Chondrocyte (in vitro differentiated cells): ENCODE measurements around the gene SLC9A4. TPM values are rescaled to one million over a fixed set of nuclear protein-coding genes. Genes with fewer than 3 reads are reported as not detected.

ENCODE experiments used
- DNase-seq: peaks from one replicate; pipeline ENCODE4 v3.0.0; 2021; ENCODE audit warnings: mixed read lengths, low spot score
- H3K27ac Mint-ChIP-seq: one replicate; pipeline ENCODE4 v1.8.0; 2021; ENCODE audit warnings: mild to moderate bottlenecking, moderate library complexity, mixed read lengths; ENCODE audit not compliant: unreplicated experiment
- H3K27me3 Mint-ChIP-seq: 2 replicates; pipeline ENCODE4 v1.8.0; 2021; ENCODE audit warnings: low read depth, mixed read lengths
- H3K36me3 Mint-ChIP-seq: 2 replicates; pipeline ENCODE4 v1.8.0; 2021; ENCODE audit warnings: low read depth, mixed read lengths
- H3K4me1 Mint-ChIP-seq: 2 replicates; pipeline ENCODE4 v1.8.0; 2021; ENCODE audit warnings: low read depth, mild to moderate bottlenecking, mixed read lengths
- H3K4me3 Mint-ChIP-seq: one replicate; pipeline ENCODE4 v1.8.0; 2021; ENCODE audit warnings: mild to moderate bottlenecking, moderate library complexity, mixed read lengths; ENCODE audit not compliant: unreplicated experiment
- H3K9me3 Mint-ChIP-seq: 2 replicates; pipeline ENCODE4 v1.8.0; 2021; ENCODE audit warnings: low read depth, mixed read lengths
- total RNA-seq: library from RNA; stranded (reverse); gene quantifications from 3 replicates; pipeline ENCODE4 v1.2.1, GENCODE V29; 2021
- TF ChIP-seq, protein P1 (sequence below): fragments of 200-600 bp; sonication (generic); IDR thresholded peaks from 2 replicates; pipeline ENCODE4 v1.5.0; 2021; ENCODE audit warnings: antibody characterized with exemption, mild to moderate bottlenecking, moderate library complexity

SLC9A4 gene
- total RNA-seq, 1 donor from 2014 or later: not detected

- Mint-ChIP-seq H3K4me1 (no peaks in the 10 kb centered on the region), H3K27me3 (peaks cover 46% of the 10 kb centered on the region), H3K36me3 (no peaks in the 10 kb centered on the region), H3K9me3 (peaks cover 6% of the 10 kb centered on the region), H3K27ac (no peak overlapping the region), H3K4me3 (no peak overlapping the region)
- TF ChIP-seq, protein P1, sequence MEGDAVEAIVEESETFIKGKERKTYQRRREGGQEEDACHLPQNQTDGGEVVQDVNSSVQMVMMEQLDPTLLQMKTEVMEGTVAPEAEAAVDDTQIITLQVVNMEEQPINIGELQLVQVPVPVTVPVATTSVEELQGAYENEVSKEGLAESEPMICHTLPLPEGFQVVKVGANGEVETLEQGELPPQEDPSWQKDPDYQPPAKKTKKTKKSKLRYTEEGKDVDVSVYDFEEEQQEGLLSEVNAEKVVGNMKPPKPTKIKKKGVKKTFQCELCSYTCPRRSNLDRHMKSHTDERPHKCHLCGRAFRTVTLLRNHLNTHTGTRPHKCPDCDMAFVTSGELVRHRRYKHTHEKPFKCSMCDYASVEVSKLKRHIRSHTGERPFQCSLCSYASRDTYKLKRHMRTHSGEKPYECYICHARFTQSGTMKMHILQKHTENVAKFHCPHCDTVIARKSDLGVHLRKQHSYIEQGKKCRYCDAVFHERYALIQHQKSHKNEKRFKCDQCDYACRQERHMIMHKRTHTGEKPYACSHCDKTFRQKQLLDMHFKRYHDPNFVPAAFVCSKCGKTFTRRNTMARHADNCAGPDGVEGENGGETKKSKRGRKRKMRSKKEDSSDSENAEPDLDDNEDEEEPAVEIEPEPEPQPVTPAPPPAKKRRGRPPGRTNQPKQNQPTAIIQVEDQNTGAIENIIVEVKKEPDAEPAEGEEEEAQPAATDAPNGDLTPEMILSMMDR: no peak
- DNase-seq: no peak
Observed at GRCh38 chr2:102428573-102428972, 44.5 kb upstream of the SLC9A4 start.

GRCh38 chr2:102432386-102432785 is 40.6 kb upstream of the SLC9A4 start:
- H3K4me3 Mint-ChIP-seq: no peak overlapping the region
- H3K36me3 Mint-ChIP-seq: no peaks in the 10 kb centered on the region
- TF ChIP-seq, protein P1: no peak
- DNase-seq: no peak
- peaks cover 33% of the 10 kb centered on the region for H3K27me3 Mint-ChIP-seq
- H3K4me1 Mint-ChIP-seq: peaks cover 10% of the 10 kb centered on the region
- H3K27ac Mint-ChIP-seq: no peak overlapping the region
- peaks cover 6% of the 10 kb centered on the region for H3K9me3 Mint-ChIP-seq

- TF ChIP-seq, protein P1: no peak
- no peaks in the 10 kb centered on the region for H3K9me3 Mint-ChIP-seq
Observed at GRCh38 chr2:102433973-102434654, 38.9 kb upstream of the SLC9A4 start.

GRCh38 chr2:102434655-102435381 is 38.2 kb upstream of the SLC9A4 start:
- no peak for DNase-seq
- TF ChIP-seq, protein P1: no peak
- Mint-ChIP-seq H3K9me3 (no peaks in the 10 kb centered on the region), H3K4me1 (peaks cover 10% of the 10 kb centered on the region), H3K36me3 (no peaks in the 10 kb centered on the region), H3K27ac (no peak overlapping the region), H3K27me3 (peaks cover 15% of the 10 kb centered on the region), H3K4me3 (no peak overlapping the region)

More at GRCh38 chr2:102433973-102434654, 38.9 kb upstream of the SLC9A4 start:
- DNase-seq: no peak
- Mint-ChIP-seq H3K27ac (no peak overlapping the region), H3K4me1 (peaks cover 10% of the 10 kb centered on the region), H3K27me3 (peaks cover 22% of the 10 kb centered on the region), H3K4me3 (no peak overlapping the region), H3K36me3 (no peaks in the 10 kb centered on the region)

- DNase-seq: no peak
- no peaks in the 10 kb centered on the region for H3K36me3 Mint-ChIP-seq
- peaks cover 7% of the 10 kb centered on the region for H3K27me3 Mint-ChIP-seq
- H3K27ac Mint-ChIP-seq: no peak overlapping the region
- H3K9me3 Mint-ChIP-seq: no peaks in the 10 kb centered on the region
- peaks cover 10% of the 10 kb centered on the region for H3K4me1 Mint-ChIP-seq
- TF ChIP-seq, protein P1: no peak
- no peak overlapping the region for H3K4me3 Mint-ChIP-seq
Observed at GRCh38 chr2:102435741-102436140, 37.3 kb upstream of the SLC9A4 start.
